GM21825 (cell line): ENCODE measurements around the gene ATXN7.

Experiments
- ATAC-seq: cut with Tn5 transposase; IDR thresholded peaks from one replicate; pipeline ENCODE4 v1.9.1; 2021; ENCODE audit warnings: mild to moderate bottlenecking, moderate library complexity; ENCODE audit not compliant: unreplicated experiment

Gene ATXN7

GRCh38 chr3:64009528-64009927 lies 145.9 kb downstream of the ATXN7 start:
- no peak for ATAC-seq

GRCh38 chr3:64010199-64010598 lies 146.5 kb downstream of the ATXN7 start:
- no peak for ATAC-seq

- no peak for ATAC-seq
These were observed 148.0 kb downstream of the ATXN7 start for GRCh38 chr3:64011685-64012084.

DNA sequence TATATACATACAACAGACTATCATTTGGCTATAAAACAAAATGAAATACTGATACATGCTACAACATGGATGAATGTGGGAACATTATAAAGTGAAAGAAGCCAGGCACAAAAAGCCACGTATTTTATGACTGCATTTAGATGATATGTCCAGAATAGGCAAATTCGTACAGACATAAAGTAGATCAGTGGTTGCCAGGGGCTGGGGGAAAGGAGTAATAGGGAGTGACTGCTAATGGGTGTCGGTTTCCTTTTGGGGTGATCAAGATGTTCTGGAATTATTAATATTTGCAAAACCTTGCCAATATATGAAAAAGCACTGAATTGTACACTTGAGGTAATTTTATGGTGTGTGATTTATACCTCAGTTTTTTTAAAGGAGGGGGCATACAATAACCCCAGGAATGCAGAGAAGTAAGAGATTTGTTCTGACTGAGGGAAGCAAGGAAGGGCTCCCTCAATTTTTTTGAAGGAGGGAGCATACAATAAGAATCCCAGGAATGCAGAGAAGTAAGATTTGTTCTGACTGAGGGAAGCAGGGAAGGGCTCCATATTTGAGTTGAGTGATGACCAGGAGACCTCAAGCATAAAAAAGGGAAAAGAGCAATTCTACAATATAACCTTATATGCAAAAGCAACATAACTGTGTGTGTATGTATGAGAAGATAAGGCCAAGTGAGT lies 153.4 kb downstream of the ATXN7 start:
- ATAC-seq: no peak

GRCh38 chr3:64019271-64019670 lies 155.6 kb downstream of the ATXN7 start:
- no peak for ATAC-seq

DNA sequence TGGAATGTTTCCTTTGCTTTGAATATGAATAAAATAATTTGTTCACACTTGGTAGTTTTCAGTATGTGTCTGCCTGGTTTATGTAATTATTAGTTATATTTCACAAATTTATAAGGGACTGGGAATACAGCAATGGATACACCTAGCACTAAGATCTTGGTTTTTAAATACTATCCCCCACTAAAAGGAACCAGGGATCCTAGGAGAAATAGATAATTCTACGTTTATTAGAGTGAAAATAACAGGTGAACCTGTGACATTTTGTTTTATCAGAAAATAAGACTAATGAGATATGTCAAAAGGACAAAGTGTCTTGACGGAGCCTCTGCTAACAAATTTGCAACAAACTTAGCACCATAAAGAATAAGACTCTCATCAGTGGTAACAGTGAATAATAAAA lies 156.2 kb downstream of the ATXN7 start:
- no peak for ATAC-seq

GRCh38 chr3:64021922-64022321 lies 158.3 kb downstream of the ATXN7 start:
- ATAC-seq: no peak

GRCh38 chr3:64022451-64023186 lies 159.0 kb downstream of the ATXN7 start:
- ATAC-seq: peak; percentile 16

- ATAC-seq: peak; percentile 98
These were observed 159.7 kb downstream of the ATXN7 start, which contains the start of gene PSMD6 for GRCh38 chr3:64023187-64023860. PSMD6 (minus strand) TSS chr3:64023494; CDS start chr3:64023419, 75 bp downstream.

GRCh38 chr3:64023861-64024223 lies 160.2 kb downstream of the ATXN7 start:
- ATAC-seq: no peak

DNA sequence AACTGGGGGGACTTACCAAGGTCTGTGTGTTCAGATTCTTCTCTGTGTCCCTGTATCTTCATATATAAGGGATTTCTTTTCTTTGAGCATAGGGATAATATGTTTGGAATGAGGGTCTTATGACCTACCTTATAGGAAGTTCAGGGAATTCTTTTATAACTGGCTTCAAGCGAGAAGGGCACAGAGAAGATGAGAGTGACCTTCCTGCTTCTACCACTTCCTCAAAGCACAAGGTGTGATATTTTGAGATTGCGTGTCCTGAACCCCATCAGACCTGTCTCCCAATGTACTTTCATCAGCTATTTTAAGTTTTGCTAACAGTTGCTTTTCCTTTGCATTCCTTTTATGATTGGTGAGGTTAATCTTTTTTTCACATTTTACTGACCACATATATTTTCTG lies 162.7 kb downstream of the ATXN7 start:
- ATAC-seq: no peak

GRCh38 chr3:64027658-64028057 lies 164.0 kb downstream of the ATXN7 start:
- ATAC-seq: no peak

DNA sequence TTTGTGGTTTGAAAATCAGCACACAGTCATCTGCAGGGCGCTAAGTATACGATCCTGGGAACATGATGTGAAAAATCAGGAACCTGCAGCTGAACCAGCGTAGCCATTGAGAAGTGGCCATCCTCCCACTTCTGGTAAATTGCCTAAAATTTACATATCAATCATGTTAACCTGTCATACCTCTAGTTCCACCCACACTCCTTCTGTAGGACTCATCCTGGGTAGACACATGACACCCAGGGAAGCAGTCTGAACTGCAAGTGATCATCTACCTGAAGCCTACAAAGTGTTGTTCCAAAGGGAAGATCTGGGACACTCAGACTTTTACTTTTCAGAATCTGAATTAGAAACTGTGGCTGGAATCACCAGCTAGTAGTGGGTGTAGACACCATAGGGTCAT lies 165.1 kb downstream of the ATXN7 start:
- ATAC-seq: no peak

DNA sequence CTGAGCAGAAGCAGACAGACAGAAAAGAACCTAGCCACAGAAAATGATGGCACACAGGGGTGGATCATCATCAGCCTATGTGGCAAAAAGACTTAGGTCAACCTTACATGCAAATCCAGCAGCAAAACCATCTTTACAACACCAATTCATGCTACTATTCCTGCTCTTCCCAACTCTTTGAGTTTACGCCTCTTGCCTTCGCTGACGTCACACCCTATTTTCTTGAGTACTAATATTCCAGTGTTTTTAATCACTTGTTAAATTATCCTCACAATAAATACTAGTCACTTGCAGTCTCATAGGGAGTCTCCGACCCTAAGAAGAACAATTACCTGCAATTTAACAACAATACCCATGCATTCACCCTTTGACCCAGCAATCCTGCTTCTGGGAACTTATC lies 165.6 kb downstream of the ATXN7 start:
- ATAC-seq: no peak

GRCh38 chr3:64030741-64031140 lies 167.1 kb downstream of the ATXN7 start:
- peak; percentile 97 for ATAC-seq

- ATAC-seq: no peak
These were observed 168.2 kb downstream of the ATXN7 start for GRCh38 chr3:64031540-64032508.

GRCh38 chr3:64033069-64033468 lies 169.4 kb downstream of the ATXN7 start:
- no peak for ATAC-seq

DNA sequence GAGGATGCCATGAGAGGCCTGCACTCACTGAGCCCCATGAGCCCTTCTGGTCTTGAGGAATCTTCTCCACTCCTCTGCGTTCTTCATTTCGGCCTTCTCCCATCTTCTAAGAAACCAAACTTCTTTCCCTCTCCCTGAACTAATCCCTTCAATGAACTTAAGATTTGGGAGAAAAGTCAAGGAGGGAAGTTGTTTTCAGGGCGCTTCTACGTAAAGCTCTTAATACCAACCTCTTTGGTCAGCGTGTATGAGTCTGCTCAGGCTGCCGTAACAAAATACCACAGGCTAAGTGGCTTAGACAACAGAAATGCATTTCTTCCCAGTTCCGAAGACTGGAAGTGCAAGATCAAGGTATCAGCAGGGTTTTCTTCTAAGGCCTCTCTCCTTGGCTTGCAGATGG lies 173.4 kb downstream of the ATXN7 start:
- no peak for ATAC-seq

DNA sequence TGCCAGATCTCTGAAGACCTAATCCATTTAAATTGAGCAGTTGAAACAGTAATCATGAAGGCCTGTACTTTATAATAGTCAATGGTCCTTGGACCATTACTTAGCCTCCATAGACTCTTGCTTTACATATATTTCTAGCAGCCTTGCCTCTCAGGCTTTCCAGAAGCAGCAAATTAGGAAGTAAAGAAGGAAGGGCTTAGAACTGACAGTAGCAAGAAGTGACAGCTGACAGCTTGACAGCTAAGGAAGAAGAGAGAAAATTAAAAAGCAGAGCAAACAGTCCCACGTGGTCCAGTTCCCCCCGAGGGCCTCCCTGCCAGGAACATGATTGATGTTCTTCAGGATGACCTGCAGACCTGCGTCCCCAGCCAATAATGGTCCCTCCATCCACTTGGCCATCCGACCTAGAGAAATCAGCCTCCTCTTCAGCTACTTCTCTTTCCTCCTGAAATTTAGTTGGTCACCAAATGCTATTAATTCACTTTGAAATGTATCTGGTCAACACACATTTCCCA lies 174.6 kb downstream of the ATXN7 start:
- no peak for ATAC-seq

GRCh38 chr3:64039332-64039731 lies 175.7 kb downstream of the ATXN7 start:
- ATAC-seq: no peak
